ENCODE measurements around the gene SLC25A42.

DNA sequence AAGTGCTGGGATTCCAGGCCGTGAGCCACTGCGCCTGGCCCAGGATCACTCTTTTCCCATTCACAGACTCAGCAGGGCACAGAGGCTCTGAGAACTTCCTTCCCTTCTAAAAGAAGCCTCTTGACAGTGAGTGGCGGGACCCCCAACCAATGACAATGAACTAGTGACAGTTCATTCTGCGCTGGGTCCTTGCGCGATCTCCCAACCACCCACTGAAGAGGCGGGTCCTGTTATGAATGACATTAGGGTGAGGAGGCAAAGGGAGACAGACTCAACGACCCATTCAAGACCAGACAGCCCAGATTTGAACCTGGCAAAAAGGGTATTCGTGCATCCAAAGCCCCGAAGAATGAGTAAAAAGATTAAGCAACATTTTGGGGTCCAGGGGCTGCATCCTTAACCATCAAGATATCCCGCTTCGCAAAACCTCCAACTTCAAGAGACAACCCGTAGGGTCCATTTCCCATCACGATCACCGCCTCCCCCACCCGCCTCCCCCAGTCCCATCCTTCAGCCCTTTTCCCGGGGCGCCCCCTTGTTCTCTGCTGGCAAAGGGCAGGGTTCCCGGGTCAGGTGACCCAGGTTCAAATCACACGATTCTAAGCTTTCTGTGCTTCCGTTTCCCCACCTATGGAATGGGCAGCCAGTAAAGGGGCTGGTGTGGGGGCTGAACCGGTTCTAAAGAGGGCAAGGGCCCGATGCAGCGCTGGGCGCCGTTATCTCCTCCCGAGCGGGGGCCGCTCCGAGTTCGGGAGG, 31.2 kb upstream of the SLC25A42 start:
- TF ChIP-seq, protein P1, sequence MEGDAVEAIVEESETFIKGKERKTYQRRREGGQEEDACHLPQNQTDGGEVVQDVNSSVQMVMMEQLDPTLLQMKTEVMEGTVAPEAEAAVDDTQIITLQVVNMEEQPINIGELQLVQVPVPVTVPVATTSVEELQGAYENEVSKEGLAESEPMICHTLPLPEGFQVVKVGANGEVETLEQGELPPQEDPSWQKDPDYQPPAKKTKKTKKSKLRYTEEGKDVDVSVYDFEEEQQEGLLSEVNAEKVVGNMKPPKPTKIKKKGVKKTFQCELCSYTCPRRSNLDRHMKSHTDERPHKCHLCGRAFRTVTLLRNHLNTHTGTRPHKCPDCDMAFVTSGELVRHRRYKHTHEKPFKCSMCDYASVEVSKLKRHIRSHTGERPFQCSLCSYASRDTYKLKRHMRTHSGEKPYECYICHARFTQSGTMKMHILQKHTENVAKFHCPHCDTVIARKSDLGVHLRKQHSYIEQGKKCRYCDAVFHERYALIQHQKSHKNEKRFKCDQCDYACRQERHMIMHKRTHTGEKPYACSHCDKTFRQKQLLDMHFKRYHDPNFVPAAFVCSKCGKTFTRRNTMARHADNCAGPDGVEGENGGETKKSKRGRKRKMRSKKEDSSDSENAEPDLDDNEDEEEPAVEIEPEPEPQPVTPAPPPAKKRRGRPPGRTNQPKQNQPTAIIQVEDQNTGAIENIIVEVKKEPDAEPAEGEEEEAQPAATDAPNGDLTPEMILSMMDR (conservative IDR thresholded peaks at IDR 0.05; ENCODE audit: low read depth, low read length): no peak
- TF ChIP-seq FOS (IDR thresholded peaks at IDR 0.05; ENCODE audit: low read depth, low read length) (0 out of 2 replicates have a peak, but pooled peaks have one; percentile 21), RCOR1 (IDR thresholded peaks at IDR 0.05; ENCODE audit: insufficient replicate concordance, low read length) (no peak), POLR2A (IDR thresholded peaks at IDR 0.05; ENCODE audit: low read depth, low read length) (peak; percentile 58), NFE2L2 (IDR thresholded peaks at IDR 0.05; ENCODE audit: low read depth, low read length) (no peak), SMC3 (IDR thresholded peaks at IDR 0.05; ENCODE audit: low read depth, low read length) (no peak), RAD21 (IDR thresholded peaks at IDR 0.05; ENCODE audit: low read length) (no peak), CEBPB (IDR thresholded peaks at IDR 0.05; ENCODE audit: low read depth, low read length) (0 out of 2 replicates have a peak, but pooled peaks have one; percentile 1), CHD1 (IDR thresholded peaks at IDR 0.05; ENCODE audit: low read depth, low read length) (no peak), RFX5 (IDR thresholded peaks at IDR 0.05; ENCODE audit: low read depth, low read length) (no peak), MAFK (IDR thresholded peaks at IDR 0.05; ENCODE audit: low read depth, low read length) (no peak)
- TF ChIP-seq, protein P2, sequence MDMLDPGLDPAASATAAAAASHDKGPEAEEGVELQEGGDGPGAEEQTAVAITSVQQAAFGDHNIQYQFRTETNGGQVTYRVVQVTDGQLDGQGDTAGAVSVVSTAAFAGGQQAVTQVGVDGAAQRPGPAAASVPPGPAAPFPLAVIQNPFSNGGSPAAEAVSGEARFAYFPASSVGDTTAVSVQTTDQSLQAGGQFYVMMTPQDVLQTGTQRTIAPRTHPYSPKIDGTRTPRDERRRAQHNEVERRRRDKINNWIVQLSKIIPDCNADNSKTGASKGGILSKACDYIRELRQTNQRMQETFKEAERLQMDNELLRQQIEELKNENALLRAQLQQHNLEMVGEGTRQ (IDR thresholded peaks at IDR 0.05; ENCODE audit: low read depth, low read length): 0 out of 2 replicates have a peak, but pooled peaks have one; percentile 33
- TF ChIP-seq, protein P3, sequence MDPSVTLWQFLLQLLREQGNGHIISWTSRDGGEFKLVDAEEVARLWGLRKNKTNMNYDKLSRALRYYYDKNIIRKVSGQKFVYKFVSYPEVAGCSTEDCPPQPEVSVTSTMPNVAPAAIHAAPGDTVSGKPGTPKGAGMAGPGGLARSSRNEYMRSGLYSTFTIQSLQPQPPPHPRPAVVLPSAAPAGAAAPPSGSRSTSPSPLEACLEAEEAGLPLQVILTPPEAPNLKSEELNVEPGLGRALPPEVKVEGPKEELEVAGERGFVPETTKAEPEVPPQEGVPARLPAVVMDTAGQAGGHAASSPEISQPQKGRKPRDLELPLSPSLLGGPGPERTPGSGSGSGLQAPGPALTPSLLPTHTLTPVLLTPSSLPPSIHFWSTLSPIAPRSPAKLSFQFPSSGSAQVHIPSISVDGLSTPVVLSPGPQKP (IDR thresholded peaks at IDR 0.05; ENCODE audit: borderline replicate concordance, low read depth, low read length): no peak
